Endothelial cell of umbilical vein (primary cell): ENCODE results near the gene RNASEH2A. TPM values are rescaled to one million over a fixed set of nuclear protein-coding genes. Genes with fewer than 3 reads are reported as not detected.

Source experiments
- BruUV-seq: library from RNA; stranded (reverse); fragments of 400-500 nt; replicated peaks from 2 replicates; lab custom pipeline; 2021; lab: Mats Ljungman, UMichigan
- CTCF ChIA-PET: fragments of 300-600, 350-600 bp; sonication (Branson Sonifier 250); formaldehyde crosslinking; loops from one replicate; lab custom pipeline; 2021; ENCODE audit warnings: antibody characterized with exemption, inconsistent platforms; lab: Charles Lee
- POLR2A ChIA-PET: fragments of 300-600, 350-600 bp; sonication (Branson Sonifier 250); formaldehyde crosslinking; loops from one replicate; lab custom pipeline; 2021; ENCODE audit warnings: antibody characterized with exemption, inconsistent platforms; lab: Charles Lee
- DNase-seq: peaks from one replicate; pipeline ENCODE4 v3.0.0-alpha.2; 2011; ENCODE audit warnings: low read depth, low spot score
- FAIRE-seq: peaks from 2 replicates; lab custom pipeline; 2011; peaks lifted over from hg19 to GRCh38; lab: Jason Lieb, UNC
- H2AFZ ChIP-seq: 2 replicates; pipeline ENCODE4 v1.6.0; 2012; ENCODE audit warnings: low read depth, low read length, control low read depth, inconsistent platforms
- H3K27ac ChIP-seq: 2 replicates; pipeline ENCODE4 v1.5.1; 2011; ENCODE audit warnings: low read depth, mild to moderate bottlenecking, control low read depth, low read length, moderate library complexity; ENCODE audit not compliant: insufficient read depth
- H3K27me3 ChIP-seq, 2 experiments: 2 replicates each; pipeline versions ENCODE4 v1.6.0 to v1.6.1; 2011; ENCODE audit warnings: low read length in 2 of 2, mixed read lengths in 1 of 2; ENCODE audit not compliant: control insufficient read depth in 2 of 2, insufficient read depth in 2 of 2
- H3K36me3 ChIP-seq, 2 experiments: 2 replicates in 1 of 2; 3 replicates in 1 of 2; pipeline ENCODE4 v1.5.1; 2011; ENCODE audit warnings: low read length in 2 of 2, mild to moderate bottlenecking in 1 of 2, moderate library complexity in 1 of 2; ENCODE audit not compliant: control insufficient read depth in 2 of 2, insufficient read depth in 2 of 2; ENCODE audit errors: extremely low read depth in 1 of 2
- H3K4me1 ChIP-seq: 3 replicates; pipeline ENCODE4 v1.5.1; 2011; ENCODE audit warnings: mild to moderate bottlenecking, low read length; ENCODE audit not compliant: control insufficient read depth, insufficient read depth; ENCODE audit errors: extremely low read depth
- H3K4me2 ChIP-seq: 2 replicates; pipeline ENCODE4 v1.6.1; 2011; ENCODE audit warnings: low read length, control low read depth, mixed read lengths; ENCODE audit not compliant: insufficient read depth
- H3K4me3 ChIP-seq, 3 experiments: fragments of 200-600 bp in 1 of 3; sonication (generic), shearing (Covaris generic) in 1 of 3; replicated peaks in 1 of 3; 2 replicates each; pipeline ENCODE4 v1.5.1; 2011 to 2016; ENCODE audit warnings: control low read depth in 3 of 3, low read length in 3 of 3, mild to moderate bottlenecking in 2 of 3, inconsistent platforms in 1 of 3, low read depth in 1 of 3, moderate library complexity in 1 of 3; ENCODE audit not compliant: insufficient read depth in 1 of 3
- H3K79me2 ChIP-seq: 2 replicates; pipeline ENCODE4 v1.6.0; 2012; ENCODE audit warnings: low read length, inconsistent platforms; ENCODE audit not compliant: control insufficient read depth, insufficient read depth
- H3K9ac ChIP-seq: replicated peaks from 2 replicates; pipeline ENCODE3; 2011; ENCODE audit warnings: low read length, control low read depth; ENCODE audit not compliant: insufficient read depth; ENCODE audit errors: extremely low read depth
- H3K9me1 ChIP-seq: replicated peaks from 3 replicates; pipeline ENCODE4 v1.6.0; 2011; ENCODE audit warnings: mild to moderate bottlenecking, low read length; ENCODE audit not compliant: control insufficient read depth, insufficient read depth; ENCODE audit errors: extremely low read depth
- H3K9me3 ChIP-seq: replicated peaks from 2 replicates; pipeline ENCODE4 v1.5.1; 2012; ENCODE audit warnings: low read length, inconsistent platforms; ENCODE audit not compliant: control insufficient read depth, insufficient read depth
- H4K20me1 ChIP-seq: replicated peaks from 2 replicates; pipeline ENCODE3; 2011; ENCODE audit warnings: mild to moderate bottlenecking, low read length; ENCODE audit not compliant: control insufficient read depth, insufficient read depth; ENCODE audit errors: extremely low read depth
- EZH2 ChIP-seq: IDR thresholded peaks from 2 replicates; pipeline ENCODE4 v1.6.1; 2012; ENCODE audit warnings: borderline replicate concordance, low read depth, mild to moderate bottlenecking, moderate library complexity, low read length, inconsistent platforms; ENCODE audit not compliant: severe bottlenecking
- FOS ChIP-seq: IDR thresholded peaks from 2 replicates; pipeline ENCODE4 v1.6.1; 2011; ENCODE audit warnings: mild to moderate bottlenecking, low read length, moderate library complexity, borderline replicate concordance; ENCODE audit not compliant: insufficient read depth
- GATA2 ChIP-seq: IDR thresholded peaks from 2 replicates; pipeline ENCODE4 v1.7.0; 2011; ENCODE audit warnings: low read depth, mild to moderate bottlenecking, moderate library complexity, mixed read lengths, low read length; ENCODE audit not compliant: insufficient read length, insufficient read depth
- JUN ChIP-seq: IDR thresholded peaks from 2 replicates; pipeline ENCODE4 v1.6.1; 2011; ENCODE audit warnings: borderline replicate concordance, low read depth; ENCODE audit not compliant: insufficient read length, insufficient read depth
- MYC ChIP-seq: IDR thresholded peaks from one replicate; pipeline ENCODE4 v1.6.1; 2011; ENCODE audit warnings: mild to moderate bottlenecking, low read depth, low read length
- POLR2A ChIP-seq: IDR thresholded peaks from 2 replicates; pipeline ENCODE4 v1.6.1; 2012; ENCODE audit warnings: low read depth, mild to moderate bottlenecking, control low read depth, low read length
- POLR2AphosphoS5 ChIP-seq: IDR thresholded peaks from 2 replicates; pipeline ENCODE4 v1.6.1; 2012; ENCODE audit warnings: low read depth, mild to moderate bottlenecking, control low read depth, low read length, moderate library complexity; ENCODE audit not compliant: insufficient read depth
- dilution Hi-C: fragments of 300-500 bp; cut with MboI; formaldehyde crosslinking; loops from one replicate; pipeline ENCODE4 v1.15.0; 2019; ENCODE audit warnings: low sequenced_read_pairs; ENCODE audit not compliant: extremely low pct_ligation_motif_present
- intact Hi-C: fragments of 100-400 bp; cut with micrococcal nuclease; formaldehyde crosslinking; loops from one replicate; pipeline ENCODE4 v1.10.0; 2022
- polyA plus RNA-seq, 4 experiments: library from polyadenylated mRNA; depleted of rRNA in 3 of 4; stranded (reverse) in 3 of 4; unstranded in 1 of 4; fragments of >200 nt; gene quantifications; 2 replicates each; pipeline versions ENCODE4 v1.2.1 to v1.2.3, GENCODE V29; 2011 to 2012; ENCODE audit warnings: missing spikeins in 1 of 4
- total RNA-seq: library from RNA; stranded (reverse); gene quantifications from 2 replicates; pipeline ENCODE4 v1.2.3, GENCODE V29; 2021
- TF ChIP-seq, protein P1 (sequence below), 2 donors: IDR thresholded peaks; 1 replicate in 1 of 2; 2 replicates in 1 of 2; pipeline ENCODE4 v1.5.1; 2011; ENCODE audit warnings: low read length in 2 of 2, mild to moderate bottlenecking in 2 of 2, moderate library complexity in 2 of 2, control low read depth in 1 of 2, inconsistent platforms in 1 of 2, low read depth in 1 of 2; ENCODE audit not compliant: insufficient read depth in 1 of 2; ENCODE audit errors: extremely low read depth in 1 of 2
- TF ChIP-seq, protein P2 (sequence below): IDR thresholded peaks from 2 replicates; pipeline ENCODE4 v1.6.1; 2011; ENCODE audit not compliant: insufficient read depth, insufficient read length

The RNASEH2A gene
- total and polyA plus RNA-seq, 2 donors (not counting 3 experiments of a cell fraction or from before 2014, with no cell fraction given): 25.6 to 45.4 TPM

DNA sequence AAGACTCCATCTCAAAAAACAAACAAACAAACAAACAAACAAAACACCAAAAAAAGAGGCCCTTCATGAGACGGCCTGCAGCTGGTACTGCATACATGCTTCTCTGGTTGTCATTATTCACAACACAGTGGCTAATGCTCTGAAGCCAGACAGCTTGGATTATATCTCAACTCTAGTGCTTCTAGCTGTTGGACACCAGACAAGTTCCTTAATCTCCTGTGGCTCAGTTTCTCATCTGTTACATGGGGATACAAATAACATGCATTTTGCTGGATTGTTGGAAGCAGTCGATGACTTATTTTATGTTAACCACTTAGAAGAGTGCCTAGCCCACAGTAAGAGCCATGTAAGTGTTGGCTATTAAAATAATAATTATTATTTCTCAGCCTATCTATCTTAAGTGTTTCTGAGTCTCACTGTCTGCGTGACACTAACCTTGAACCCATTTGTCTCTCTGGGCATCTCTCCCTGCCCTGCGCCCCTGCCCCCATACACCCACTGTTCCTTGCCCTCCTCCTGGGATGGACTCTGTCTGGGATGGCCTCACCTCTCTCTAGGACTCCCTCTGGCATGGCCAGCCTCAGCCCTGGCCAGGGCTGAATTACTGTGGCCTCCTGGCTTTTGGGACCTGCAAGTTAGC is 18.2 kb upstream of the RNASEH2A start:
- Histone ChIP-seq H3K27me3 (no peaks in the 10 kb centered on the region), H3K4me3 (no peak overlapping the region), H3K36me3 (no peaks in the 10 kb centered on the region), H2AFZ (no peak overlapping the region), H3K9ac (no peak overlapping the region), H4K20me1 (no peaks in the 10 kb centered on the region), H3K4me2 (no peak overlapping the region), H3K27ac (peak overlapping the region; percentile 65), H3K4me1 (peaks cover 34% of the 10 kb centered on the region), H3K79me2 (peaks cover 14% of the 10 kb centered on the region), H3K9me3 (no peaks in the 10 kb centered on the region), H3K9me1 (no peaks in the 10 kb centered on the region)
- no peak for DNase-seq
- no TSS peak for BruUV-seq
- intact Hi-C loops: loop anchor here (10.0 kb wide), 1 partner anchor 147 kb away; the partner anchor contains the start of genes CALR and FARSA
- ChIA-PET POLR2A (interaction anchor here (1.4 kb wide), 1 partner anchor 10 kb away, joined by 3 read pairs; no protein-coding TSS in a partner anchor), CTCF (interaction anchor here (1.3 to 4.7 kb wide), 5 partner anchors 8 to 28 kb away, joined by 3 to 48 read pairs (median 7); no protein-coding TSS in a partner anchor)
- no peak for FAIRE-seq
- dilution Hi-C loops: no loop called here
- TF ChIP-seq MYC (no peak), JUN (no peak), POLR2A (no peak), GATA2 (no peak), POLR2AphosphoS5 (no peak), FOS (no peak), EZH2 (no peak)
- TF ChIP-seq, protein P1, sequence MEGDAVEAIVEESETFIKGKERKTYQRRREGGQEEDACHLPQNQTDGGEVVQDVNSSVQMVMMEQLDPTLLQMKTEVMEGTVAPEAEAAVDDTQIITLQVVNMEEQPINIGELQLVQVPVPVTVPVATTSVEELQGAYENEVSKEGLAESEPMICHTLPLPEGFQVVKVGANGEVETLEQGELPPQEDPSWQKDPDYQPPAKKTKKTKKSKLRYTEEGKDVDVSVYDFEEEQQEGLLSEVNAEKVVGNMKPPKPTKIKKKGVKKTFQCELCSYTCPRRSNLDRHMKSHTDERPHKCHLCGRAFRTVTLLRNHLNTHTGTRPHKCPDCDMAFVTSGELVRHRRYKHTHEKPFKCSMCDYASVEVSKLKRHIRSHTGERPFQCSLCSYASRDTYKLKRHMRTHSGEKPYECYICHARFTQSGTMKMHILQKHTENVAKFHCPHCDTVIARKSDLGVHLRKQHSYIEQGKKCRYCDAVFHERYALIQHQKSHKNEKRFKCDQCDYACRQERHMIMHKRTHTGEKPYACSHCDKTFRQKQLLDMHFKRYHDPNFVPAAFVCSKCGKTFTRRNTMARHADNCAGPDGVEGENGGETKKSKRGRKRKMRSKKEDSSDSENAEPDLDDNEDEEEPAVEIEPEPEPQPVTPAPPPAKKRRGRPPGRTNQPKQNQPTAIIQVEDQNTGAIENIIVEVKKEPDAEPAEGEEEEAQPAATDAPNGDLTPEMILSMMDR (IDR thresholded peaks at IDR 0.05; ENCODE audit: extremely low read depth in 1 of 2, insufficient read depth in 1 of 2, low read depth in 1 of 2, low read length in 2 of 2): no peak
- TF ChIP-seq, protein P2, sequence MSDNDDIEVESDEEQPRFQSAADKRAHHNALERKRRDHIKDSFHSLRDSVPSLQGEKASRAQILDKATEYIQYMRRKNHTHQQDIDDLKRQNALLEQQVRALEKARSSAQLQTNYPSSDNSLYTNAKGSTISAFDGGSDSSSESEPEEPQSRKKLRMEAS: no peak
